Fibroblast of the conjunctiva (primary cell): ENCODE measurements around the gene ANTXRL.
"Not testable (repeated sequence)": the region's sequence is repeated elsewhere in the genome, so short reads cannot be mapped to it uniquely, and the experiment has no call there.

Experiments used
- DNase-seq: peaks from one replicate; pipeline ENCODE4 v3.0.0-alpha.2; 2010; ENCODE audit warnings: low read depth

The ANTXRL gene

GRCh38 chr10:46308666-46309450 is 22.1 kb downstream of the ANTXRL start:
- no peak for DNase-seq

GRCh38 chr10:46309511-46310142 is 22.8 kb downstream of the ANTXRL start:
- no peak for DNase-seq

GRCh38 chr10:46310143-46310514 is 23.3 kb downstream of the ANTXRL start:
- DNase-seq = no peak

GRCh38 chr10:46310851-46311250 is 24.1 kb downstream of the ANTXRL start:
- no peak for DNase-seq

GRCh38 chr10:46311501-46311951 is 24.7 kb downstream of the ANTXRL start:
- no peak for DNase-seq

GRCh38 chr10:46311961-46312431 is 25.2 kb downstream of the ANTXRL start:
- not testable (repeated sequence) for DNase-seq

- DNase-seq = no peak
Measured at GRCh38 chr10:46312953-46313352, 26.2 kb downstream of the ANTXRL start.

GRCh38 chr10:46314071-46314470 is 27.3 kb downstream of the ANTXRL start:
- DNase-seq = no peak

GRCh38 chr10:46315071-46315860 is 28.5 kb downstream of the ANTXRL start:
- DNase-seq = not testable (repeated sequence)

- DNase-seq = no peak
Measured at GRCh38 chr10:46317370-46317769, 30.6 kb downstream of the ANTXRL start.

- no peak for DNase-seq
Measured at GRCh38 chr10:46317889-46318288, 31.1 kb downstream of the ANTXRL start.

- no peak for DNase-seq
Measured at GRCh38 chr10:46318799-46319198, 32.0 kb downstream of the ANTXRL start.

GRCh38 chr10:46319389-46319788 is 32.6 kb downstream of the ANTXRL start:
- no peak for DNase-seq

GRCh38 chr10:46321770-46322169 is 35.0 kb downstream of the ANTXRL start:
- no peak for DNase-seq

GRCh38 chr10:46323176-46323575 is 36.4 kb downstream of the ANTXRL start:
- no peak for DNase-seq

GRCh38 chr10:46325021-46325420 is 38.2 kb downstream of the ANTXRL start:
- no peak for DNase-seq

GRCh38 chr10:46326066-46326465 is 39.3 kb downstream of the ANTXRL start:
- no peak for DNase-seq

GRCh38 chr10:46326971-46327370 is 40.2 kb downstream of the ANTXRL start:
- no peak for DNase-seq

GRCh38 chr10:46327685-46328084 is 40.9 kb downstream of the ANTXRL start:
- DNase-seq = no peak

GRCh38 chr10:46328853-46329689 is 42.3 kb downstream of the ANTXRL start:
- no peak for DNase-seq

- DNase-seq = no peak
Measured at GRCh38 chr10:46329690-46330016, 42.9 kb downstream of the ANTXRL start.

GRCh38 chr10:46330894-46331293 is 44.1 kb downstream of the ANTXRL start:
- DNase-seq = no peak
